Activated T-helper 1 cell treated with anti-CD3 and anti-CD28 coated beads, Interleukin-12 subunit alpha, Interleukin-12 subunit beta, Interleukin-2, Interleukin-4 antibody, amounts not matched to agents 30 ng/mL and 10 ng/mL and 1 ng/mL, durations not matched to agents 14 hours and 24 hours and 36 hours (primary cell): ENCODE measurements around the gene SCARB2. TPM values are rescaled to one million over a fixed set of nuclear protein-coding genes. Genes with fewer than 3 reads are reported as not detected.
"Not testable (repeated sequence)": the region's sequence is repeated elsewhere in the genome, so short reads cannot be mapped to it uniquely, and the experiment has no call there.

Experiments
- DNase-seq: peaks from one replicate; pipeline ENCODE4 v3.0.0; 2021; ENCODE audit warnings: low spot score
- H3K27ac Mint-ChIP-seq: one replicate; pipeline ENCODE4 v1.8.0; 2021; ENCODE audit warnings: mild to moderate bottlenecking, mixed read lengths
- H3K27me3 Mint-ChIP-seq: one replicate; pipeline ENCODE4 v1.8.0; 2022; ENCODE audit warnings: mild to moderate bottlenecking, moderate library complexity, mixed read lengths; ENCODE audit not compliant: insufficient read depth
- H3K36me3 Mint-ChIP-seq: one replicate; pipeline ENCODE4 v1.8.0; 2021; ENCODE audit warnings: low read depth, mixed read lengths
- H3K4me1 Mint-ChIP-seq: one replicate; pipeline ENCODE4 v1.8.0; 2021; ENCODE audit warnings: low read depth, mixed read lengths
- H3K4me3 Mint-ChIP-seq: one replicate; pipeline ENCODE4 v1.8.0; 2021; ENCODE audit warnings: mild to moderate bottlenecking, moderate library complexity, mixed read lengths
- H3K9me3 Mint-ChIP-seq: one replicate; pipeline ENCODE4 v1.8.0; 2021; ENCODE audit warnings: mixed read lengths
- intact Hi-C: fragments of 100-400 bp; cut with micrococcal nuclease; formaldehyde crosslinking; loops from one replicate; pipeline ENCODE4 v1.15.1; 2024
- total RNA-seq: library from RNA; stranded (reverse); gene quantifications from 2 replicates; pipeline ENCODE4 v1.2.3, GENCODE V29; 2022

Gene SCARB2
- total RNA-seq, result 1.3 and 1.4 TPM in 2 replicates

DNA sequence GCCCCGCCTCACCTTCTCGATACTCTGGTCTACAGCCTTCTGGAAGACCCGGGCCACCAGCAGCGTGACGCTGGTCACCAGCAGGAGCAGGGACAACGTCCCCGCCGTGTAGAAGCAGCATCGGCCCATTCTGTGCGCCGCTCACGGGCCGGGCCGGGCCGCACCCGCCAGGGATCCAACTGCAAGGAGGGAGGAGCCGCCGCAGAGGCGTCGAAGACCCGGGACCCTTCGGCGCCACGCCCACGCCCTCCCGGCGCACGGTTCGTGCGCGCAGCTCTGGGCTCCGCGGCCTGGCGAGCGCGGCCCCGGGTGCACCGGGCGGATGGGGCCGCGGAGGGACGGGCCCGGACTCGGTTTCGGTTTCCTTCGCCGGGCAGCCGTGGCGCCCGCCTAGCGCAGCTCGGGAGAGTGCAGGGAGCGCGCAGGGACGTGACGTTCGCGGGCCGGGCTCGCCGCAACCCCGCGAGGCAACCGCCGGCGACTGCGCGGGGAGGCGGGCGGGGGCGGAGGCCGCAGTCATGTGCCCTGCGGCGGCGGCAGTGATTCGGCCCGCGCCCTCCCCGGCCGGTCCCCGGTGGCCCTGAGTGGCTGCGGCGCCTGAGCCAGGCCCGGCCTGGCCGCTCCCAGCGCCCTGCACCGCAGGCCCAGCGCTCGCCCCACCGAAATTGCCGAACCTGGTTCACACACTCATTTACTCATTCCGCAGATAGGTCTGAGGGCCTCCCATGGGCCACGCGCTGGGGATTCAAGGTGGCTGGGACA, at the start of gene SCARB2:
Gene SCARB2 (minus strand): TSS at position 410 of the 762 bp plus-strand sequence. CDS start 281 bp downstream, at position 129.
- H3K4me3 Mint-ChIP-seq, result peak within 1 kb of the TSS; percentile 79
- no peaks in the 10 kb centered on the region for H3K9me3 Mint-ChIP-seq
- peak within 1 kb of the TSS; percentile 67 for H3K27ac Mint-ChIP-seq
- H3K4me1 Mint-ChIP-seq, result peaks cover 33% of the 10 kb centered on the region
- intact Hi-C loops, result loop anchor here (1.0 to 5.0 kb wide), 7 partner anchors 15 to 541 kb away; partner anchors contain the start of genes G3BP2, NUP54 and SDAD1
- DNase-seq, result peak; percentile 72
- peaks cover 34% of the 10 kb centered on the region for H3K27me3 Mint-ChIP-seq
- H3K36me3 Mint-ChIP-seq, result peaks cover 3% of the 10 kb centered on the region

GRCh38 chr4:76260571-76260970, 46.9 kb upstream of the SCARB2 start:
- H3K27me3 Mint-ChIP-seq, result peaks cover 12% of the 10 kb centered on the region
- no peak overlapping the region for H3K4me3 Mint-ChIP-seq
- no peaks in the 10 kb centered on the region for H3K4me1 Mint-ChIP-seq

GRCh38 chr4:76257824-76258223, 44.2 kb upstream of the SCARB2 start:
- H3K27me3 Mint-ChIP-seq, result peaks cover 29% of the 10 kb centered on the region
- intact Hi-C loops, result no loop called here
- no peak for DNase-seq
- no peaks in the 10 kb centered on the region for H3K9me3 Mint-ChIP-seq
- H3K4me3 Mint-ChIP-seq, result no peak overlapping the region
- no peak overlapping the region for H3K27ac Mint-ChIP-seq
- H3K4me1 Mint-ChIP-seq, result no peaks in the 10 kb centered on the region
- no peaks in the 10 kb centered on the region for H3K36me3 Mint-ChIP-seq

More at GRCh38 chr4:76260571-76260970, 46.9 kb upstream of the SCARB2 start:
- intact Hi-C loops, result no loop called here
- Mint-ChIP-seq H3K36me3 (no peaks in the 10 kb centered on the region), H3K27ac (no peak overlapping the region), H3K9me3 (no peaks in the 10 kb centered on the region)
- no peak for DNase-seq

DNA sequence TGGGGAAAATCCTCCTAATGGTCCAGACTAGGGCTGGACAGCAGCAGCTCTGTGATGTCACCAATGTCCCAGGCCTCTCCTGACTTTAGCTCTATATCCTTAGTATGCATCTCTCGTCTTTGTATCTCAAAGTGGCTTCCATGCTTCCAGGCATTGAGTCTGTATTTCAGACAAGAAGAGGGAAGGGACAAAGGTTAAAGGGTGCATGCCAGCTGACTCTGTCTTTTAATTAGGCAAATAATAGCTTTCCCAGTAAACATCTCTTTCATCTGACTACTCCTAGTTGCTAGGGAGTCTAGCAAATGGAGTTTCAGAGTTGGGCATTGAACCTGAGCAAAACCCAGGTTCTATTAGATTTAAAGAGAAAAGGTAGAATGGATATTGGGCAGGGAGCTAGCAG, 43.3 kb upstream of the SCARB2 start:
- Mint-ChIP-seq H3K27me3 (peaks cover 35% of the 10 kb centered on the region), H3K4me1 (no peaks in the 10 kb centered on the region), H3K36me3 (no peaks in the 10 kb centered on the region), H3K9me3 (no peaks in the 10 kb centered on the region), H3K27ac (no peak overlapping the region), H3K4me3 (no peak overlapping the region)
- intact Hi-C loops, result no loop called here
- no peak for DNase-seq

DNA sequence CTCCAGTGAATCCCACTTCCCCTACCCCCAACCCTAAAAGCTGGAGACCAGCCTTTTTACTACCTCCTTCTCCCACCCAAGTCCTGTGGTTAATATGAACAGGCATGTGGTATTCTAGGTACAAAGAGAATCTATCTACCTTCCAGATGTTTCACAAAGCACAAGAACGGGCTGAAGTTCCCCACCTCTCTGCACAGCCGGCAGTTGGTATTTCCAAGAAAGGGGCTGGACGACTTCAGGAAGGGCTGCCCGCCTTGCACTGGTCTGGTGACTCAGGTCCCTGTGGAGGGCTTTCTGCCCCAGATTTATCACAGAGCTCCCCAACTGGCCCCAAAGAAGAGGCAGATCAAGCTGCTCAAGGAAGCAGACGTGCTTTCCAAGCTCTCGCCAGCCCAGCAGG, 42.4 kb upstream of the SCARB2 start:
- H3K4me3 Mint-ChIP-seq, result no peak overlapping the region
- intact Hi-C loops, result no loop called here
- H3K4me1 Mint-ChIP-seq, result peaks cover 5% of the 10 kb centered on the region
- peaks cover 39% of the 10 kb centered on the region for H3K27me3 Mint-ChIP-seq
- no peak overlapping the region for H3K27ac Mint-ChIP-seq
- H3K36me3 Mint-ChIP-seq, result no peaks in the 10 kb centered on the region
- DNase-seq, result no peak
- no peaks in the 10 kb centered on the region for H3K9me3 Mint-ChIP-seq

DNA sequence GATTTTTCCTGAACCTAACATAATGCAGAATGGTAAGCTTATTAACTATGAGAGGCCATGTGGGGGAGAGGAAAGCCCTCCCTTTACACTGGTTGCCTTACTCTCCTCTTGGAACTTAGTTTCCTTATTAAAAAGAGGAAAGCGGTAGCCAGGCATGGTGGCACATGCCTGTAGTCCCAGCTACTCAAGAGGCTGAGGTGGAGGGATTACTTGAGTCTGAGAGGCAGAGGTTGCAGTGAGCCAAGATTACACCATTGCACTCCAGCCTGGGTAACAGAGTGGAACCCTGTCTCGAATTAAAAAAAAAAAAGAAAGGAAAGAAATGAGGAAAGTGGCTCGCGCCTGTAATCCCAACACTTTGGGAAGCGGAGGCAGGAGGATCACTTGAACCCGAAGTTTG, 39.9 kb upstream of the SCARB2 start:
- no peaks in the 10 kb centered on the region for H3K36me3 Mint-ChIP-seq
- H3K4me1 Mint-ChIP-seq, result peaks cover 8% of the 10 kb centered on the region
- intact Hi-C loops, result loop anchor here (5.0 kb wide), 1 partner anchor 49 kb away; no protein-coding TSS in a partner anchor

DNA sequence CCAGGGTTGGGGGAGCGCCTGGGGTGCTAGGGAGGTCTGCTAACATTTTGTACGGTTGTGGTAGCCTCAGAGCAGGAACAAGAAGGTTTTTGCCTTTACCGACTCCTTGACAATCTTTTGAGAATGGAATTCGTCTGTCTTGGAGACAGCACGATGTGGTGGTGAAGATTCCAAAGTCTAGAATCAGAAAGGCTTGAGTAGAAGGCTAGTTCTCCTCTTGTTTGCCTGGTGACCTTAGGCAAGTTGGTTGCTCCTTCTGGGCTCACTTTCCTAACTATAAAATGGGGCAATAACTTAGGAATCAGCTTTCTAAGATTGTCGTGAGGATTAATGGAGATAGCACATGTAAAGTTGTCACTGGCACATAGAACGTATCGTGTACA, 38.6 kb upstream of the SCARB2 start:
- Mint-ChIP-seq H3K36me3 (no peaks in the 10 kb centered on the region), H3K4me3 (no peak overlapping the region), H3K9me3 (no peaks in the 10 kb centered on the region), H3K4me1 (peaks cover 8% of the 10 kb centered on the region), H3K27me3 (peaks cover 55% of the 10 kb centered on the region), H3K27ac (no peak overlapping the region)
- intact Hi-C loops, result loop anchor here (5.0 kb wide), 1 partner anchor 50 kb away; no protein-coding TSS in a partner anchor
- no peak for DNase-seq

More for the DNA sequence above, 39.9 kb upstream of the SCARB2 start:
- peaks cover 50% of the 10 kb centered on the region for H3K27me3 Mint-ChIP-seq
- no peak for DNase-seq
- no peak overlapping the region for H3K4me3 Mint-ChIP-seq
- H3K27ac Mint-ChIP-seq, result no peak overlapping the region
- H3K9me3 Mint-ChIP-seq, result no peaks in the 10 kb centered on the region

DNA sequence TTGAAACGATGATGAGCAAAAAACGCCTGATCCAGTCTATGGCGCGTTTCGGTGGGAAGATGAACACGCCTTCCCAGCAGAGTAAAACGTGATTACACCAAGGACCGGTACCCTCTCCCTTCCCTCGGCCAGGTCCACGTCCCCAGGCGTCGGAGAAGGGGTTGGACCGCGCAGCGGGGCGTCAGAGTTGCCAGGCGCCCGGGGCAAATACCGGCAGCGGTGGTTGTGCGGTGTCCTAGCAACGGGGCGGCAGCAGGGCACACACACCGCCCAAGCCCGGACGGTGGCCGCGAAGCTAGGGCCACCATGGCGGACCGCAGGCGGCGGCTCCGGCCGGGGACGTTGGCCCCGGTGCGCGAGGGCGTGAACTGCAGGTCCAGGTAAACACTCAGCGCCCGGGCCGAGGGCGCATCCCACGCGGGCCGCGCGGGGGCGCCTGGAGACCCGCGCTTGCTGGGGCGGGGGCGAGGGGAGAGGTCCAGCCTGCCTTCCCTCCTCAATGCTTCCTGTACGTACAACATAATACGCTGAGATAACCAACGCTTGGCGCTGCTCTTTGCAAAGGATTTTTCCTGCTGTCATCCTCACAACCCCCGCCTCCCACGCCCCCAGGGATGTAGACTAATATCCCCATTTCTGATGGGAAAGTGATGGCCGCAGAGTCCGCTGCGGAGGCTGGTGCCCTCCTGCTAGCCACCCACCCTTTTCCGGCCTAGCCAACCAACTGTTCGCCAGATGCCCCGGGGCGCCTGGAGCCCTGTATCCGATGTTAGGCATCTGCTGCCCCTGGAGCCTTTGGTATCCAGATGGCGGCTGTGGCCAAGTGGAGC, 38.0 kb upstream of the SCARB2 start, which contains the start of gene FAM47E:
Gene FAM47E (plus strand): TSS at position 281 of the 830 bp plus-strand sequence. CDS start 26 bp downstream, at position 307.
- DNase-seq, result peak; percentile 8
- Mint-ChIP-seq H3K4me1 (peaks cover 8% of the 10 kb centered on the region), H3K27ac (no peak within 1 kb of the TSS), H3K9me3 (no peaks in the 10 kb centered on the region), H3K36me3 (no peaks in the 10 kb centered on the region), H3K4me3 (peak within 1 kb of the TSS; percentile 77), H3K27me3 (peaks cover 55% of the 10 kb centered on the region)
- intact Hi-C loops, result loop anchor here (5.0 kb wide), 1 partner anchor 51 kb away; no protein-coding TSS in a partner anchor

GRCh38 chr4:76250962-76251361, 37.3 kb upstream of the SCARB2 start:
- no peaks in the 10 kb centered on the region for H3K9me3 Mint-ChIP-seq
- H3K4me3 Mint-ChIP-seq, result peak overlapping the region; percentile 77
- H3K4me1 Mint-ChIP-seq, result peaks cover 8% of the 10 kb centered on the region
- no peak for DNase-seq
- no peaks in the 10 kb centered on the region for H3K36me3 Mint-ChIP-seq
- H3K27ac Mint-ChIP-seq, result no peak overlapping the region
- H3K27me3 Mint-ChIP-seq, result peaks cover 53% of the 10 kb centered on the region
- intact Hi-C loops, result loop anchor here (5.0 kb wide), 1 partner anchor 51 kb away; no protein-coding TSS in a partner anchor

- intact Hi-C loops, result no loop called here
- H3K9me3 Mint-ChIP-seq, result no peaks in the 10 kb centered on the region
- peaks cover 8% of the 10 kb centered on the region for H3K4me1 Mint-ChIP-seq
- H3K36me3 Mint-ChIP-seq, result no peaks in the 10 kb centered on the region
- DNase-seq, result no peak
- H3K27me3 Mint-ChIP-seq, result peaks cover 36% of the 10 kb centered on the region
- no peak overlapping the region for H3K27ac Mint-ChIP-seq
- H3K4me3 Mint-ChIP-seq, result no peak overlapping the region
Measured at GRCh38 chr4:76246852-76247251, 33.2 kb upstream of the SCARB2 start.

- H3K27me3 Mint-ChIP-seq, result peaks cover 36% of the 10 kb centered on the region
- no peak for DNase-seq
- H3K27ac Mint-ChIP-seq, result no peak overlapping the region
- intact Hi-C loops, result no loop called here
- H3K36me3 Mint-ChIP-seq, result no peaks in the 10 kb centered on the region
- peaks cover under 1% of the 10 kb centered on the region for H3K9me3 Mint-ChIP-seq
- peaks cover 3% of the 10 kb centered on the region for H3K4me1 Mint-ChIP-seq
- H3K4me3 Mint-ChIP-seq, result no peak overlapping the region
Measured at GRCh38 chr4:76246025-76246424, 32.4 kb upstream of the SCARB2 start.

GRCh38 chr4:76243877-76244276, 30.3 kb upstream of the SCARB2 start:
- DNase-seq, H3K4me1 Mint-ChIP-seq, H3K4me3 Mint-ChIP-seq, H3K36me3 Mint-ChIP-seq, H3K27ac Mint-ChIP-seq, H3K9me3 Mint-ChIP-seq, intact Hi-C loops: not testable (repeated sequence)
- peaks cover 28% of the 10 kb centered on the region for H3K27me3 Mint-ChIP-seq

DNA sequence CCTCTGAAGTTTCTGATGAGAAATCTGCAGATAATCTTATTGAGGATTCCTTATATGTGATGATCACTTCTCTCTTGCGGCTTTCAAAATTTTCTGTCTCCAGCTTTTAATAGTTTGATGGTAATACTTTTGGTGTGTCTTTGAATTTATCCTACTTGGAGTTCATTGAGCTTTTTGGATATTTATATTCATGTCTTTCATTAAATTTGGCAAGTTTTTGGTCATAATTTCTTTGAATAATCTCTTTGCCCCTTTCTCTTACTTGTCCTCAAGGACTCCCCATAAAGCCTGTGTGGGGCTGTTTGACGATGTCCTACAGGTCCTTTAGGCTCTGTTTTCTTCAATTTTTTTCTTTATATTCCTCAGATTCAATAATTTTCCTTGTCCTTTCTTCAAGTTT, 26.6 kb upstream of the SCARB2 start:
- H3K4me3 Mint-ChIP-seq, result no peak overlapping the region
- H3K4me1 Mint-ChIP-seq, result no peaks in the 10 kb centered on the region
- H3K9me3 Mint-ChIP-seq, result peaks cover 12% of the 10 kb centered on the region
- intact Hi-C loops, result no loop called here
- no peak for DNase-seq
- H3K27me3 Mint-ChIP-seq, result peaks cover 30% of the 10 kb centered on the region
- H3K27ac Mint-ChIP-seq, result no peak overlapping the region
- H3K36me3 Mint-ChIP-seq, result no peaks in the 10 kb centered on the region
